HG03439 (cell line): ENCODE measurements around the gene MMP24OS.

ENCODE experiments used
- ATAC-seq: cut with Tn5 transposase; IDR thresholded peaks from one replicate; pipeline ENCODE4 v1.9.1; 2021; ENCODE audit warnings: mild to moderate bottlenecking, moderate library complexity; ENCODE audit not compliant: unreplicated experiment

The MMP24OS gene

DNA sequence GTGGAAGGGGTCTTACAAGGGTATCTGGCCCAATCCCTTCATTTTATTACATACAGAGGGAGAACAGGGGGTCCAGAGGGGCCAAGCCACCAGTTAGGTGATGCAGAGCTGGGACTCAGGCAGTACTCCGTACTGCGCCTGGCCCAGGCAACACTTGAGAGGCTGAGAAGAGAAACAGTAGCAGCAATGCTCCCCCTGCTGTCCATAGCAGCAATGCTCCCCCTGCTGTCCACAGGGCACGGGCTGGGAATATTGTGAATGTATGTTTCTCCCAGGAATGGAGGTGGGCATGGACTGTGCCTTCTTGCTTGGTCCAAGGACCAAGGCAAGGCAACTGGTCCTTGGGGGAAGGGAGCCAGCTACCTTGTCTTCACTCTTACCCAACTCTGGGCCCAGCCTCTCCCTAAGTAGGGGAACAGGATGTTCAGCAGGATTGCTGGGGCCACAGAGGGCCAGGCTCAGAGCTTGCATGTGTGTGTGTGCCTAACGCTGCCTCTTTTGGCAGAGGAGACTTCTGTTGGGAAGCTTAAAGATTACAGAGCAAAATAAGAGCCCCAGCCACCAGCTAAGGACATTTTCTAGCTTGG is 29.1 kb upstream of the MMP24OS start:
- ATAC-seq, result no peak

DNA sequence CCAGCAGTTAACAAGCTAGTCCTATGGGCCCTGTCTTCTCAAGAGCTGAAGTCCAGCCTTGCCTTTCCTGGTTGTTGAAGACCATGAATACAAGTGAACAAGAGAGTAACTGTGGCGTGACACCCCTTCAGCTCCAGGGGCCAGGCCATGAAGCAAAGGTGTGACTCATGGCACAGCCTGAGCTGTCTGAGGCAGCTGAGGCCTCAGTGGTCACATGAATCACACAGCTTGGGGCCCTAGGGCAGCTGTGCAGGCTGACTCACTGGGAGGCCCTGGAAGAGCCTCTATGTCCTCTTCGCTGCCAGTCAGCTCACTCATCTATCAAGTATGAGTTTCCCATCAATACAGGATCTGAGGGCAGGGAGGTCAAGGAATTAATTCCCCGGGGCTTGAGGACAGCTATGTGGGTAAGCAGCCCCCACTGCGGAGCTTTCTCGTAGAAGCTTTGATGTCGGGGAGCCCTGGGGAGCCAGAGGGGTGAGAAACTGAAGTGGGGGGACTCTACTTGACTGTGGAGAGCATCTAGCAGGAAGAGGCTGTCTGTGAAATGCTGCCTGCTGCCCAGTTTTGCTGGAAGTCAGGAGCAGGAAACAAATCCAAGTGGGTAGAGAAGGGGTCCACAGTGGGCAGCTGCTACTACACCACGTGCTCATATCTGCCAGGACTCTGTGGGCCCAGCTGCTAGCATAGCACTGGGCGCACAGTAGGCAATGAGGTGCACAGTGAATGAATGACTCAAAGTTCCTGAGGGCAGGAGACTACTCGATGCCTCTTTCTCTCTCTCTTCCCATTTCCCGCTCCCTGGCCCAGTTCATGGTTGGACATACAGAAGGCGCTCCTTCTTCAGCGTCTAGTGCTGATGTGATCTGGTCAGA is 28.0 kb upstream of the MMP24OS start:
- ATAC-seq, result no peak

- ATAC-seq, result no peak
Measured at GRCh38 chr20:35304956-35305355, 27.0 kb upstream of the MMP24OS start.

GRCh38 chr20:35303735-35304491 is 26.0 kb upstream of the MMP24OS start:
- no peak for ATAC-seq

- ATAC-seq, result no peak
Measured at GRCh38 chr20:35303382-35303734, 25.4 kb upstream of the MMP24OS start.

GRCh38 chr20:35302421-35303335 is 24.8 kb upstream of the MMP24OS start:
- ATAC-seq, result no peak

DNA sequence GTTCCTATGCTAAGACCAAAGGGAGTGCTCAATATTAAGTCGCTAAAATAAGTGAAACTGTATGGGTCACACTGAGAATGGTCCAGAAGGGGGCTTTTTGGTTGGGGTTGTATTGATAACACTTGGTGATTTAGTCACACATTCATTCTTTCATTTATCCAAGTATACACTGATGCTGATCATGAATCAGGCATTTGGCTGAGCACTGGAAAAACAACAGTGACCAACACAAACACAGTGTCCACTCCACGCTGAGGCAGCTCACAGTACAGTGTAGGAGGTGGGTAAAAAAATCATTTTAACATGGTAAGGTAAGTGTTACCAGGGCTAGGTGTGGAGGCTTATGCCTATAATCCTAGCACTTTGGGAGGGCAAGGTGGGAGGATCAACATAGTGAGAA is 23.5 kb upstream of the MMP24OS start:
- no peak for ATAC-seq

DNA sequence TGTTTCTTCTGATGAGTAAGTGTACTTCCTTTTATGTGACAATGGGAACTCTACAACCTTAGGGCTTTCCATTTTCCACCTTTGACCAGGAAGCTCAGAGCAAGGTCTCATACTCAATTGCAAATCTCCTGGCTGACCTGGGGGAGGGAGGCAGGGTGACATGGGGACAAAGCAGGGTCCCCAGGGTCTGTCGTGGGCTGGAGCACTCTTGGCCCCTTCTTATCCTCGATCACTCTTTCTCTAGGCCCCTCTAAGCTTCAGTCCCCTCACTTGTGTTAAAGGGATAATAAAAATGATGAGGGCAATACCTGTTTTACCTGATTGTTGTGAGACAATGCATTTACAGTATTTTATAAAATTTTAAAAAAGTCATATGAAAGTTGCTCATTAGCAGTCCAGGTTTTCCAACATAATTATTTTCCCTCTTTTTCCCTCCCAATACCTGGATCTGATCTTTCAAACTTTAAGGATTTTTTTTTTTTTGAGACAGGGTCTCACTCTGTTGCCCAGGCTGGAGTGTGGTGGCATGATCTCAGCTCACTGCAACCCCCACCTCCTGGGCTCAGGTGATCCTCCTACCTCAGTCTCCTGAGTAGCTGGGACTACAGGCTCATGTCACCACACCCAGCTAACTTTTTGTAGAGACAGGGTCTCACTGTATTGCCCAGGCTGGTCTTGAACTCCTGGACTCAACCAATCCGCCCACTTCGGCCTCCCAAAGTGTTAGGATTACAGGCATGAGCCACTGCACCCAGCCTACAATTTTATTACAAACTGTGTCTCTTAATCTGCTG is 22.7 kb upstream of the MMP24OS start:
- ATAC-seq, result no peak

DNA sequence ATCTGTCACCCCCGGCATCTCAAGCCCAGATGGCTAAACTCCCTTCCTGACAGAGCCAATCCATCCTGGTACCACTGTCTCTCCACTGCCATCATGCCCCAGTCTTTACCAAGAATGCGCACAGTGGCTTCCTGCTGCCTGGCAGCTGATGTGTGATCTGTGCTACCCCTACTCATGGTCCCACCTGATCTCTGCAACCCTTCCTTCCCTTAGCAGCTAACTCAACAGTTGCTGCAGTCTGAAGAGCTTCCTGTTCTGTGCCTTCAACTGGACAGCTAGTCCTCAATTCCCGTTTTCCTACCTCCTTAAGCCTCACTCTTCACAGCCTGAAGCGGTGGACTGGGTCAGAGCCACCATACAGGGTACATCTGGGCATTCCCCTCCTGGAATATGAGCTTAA is 21.9 kb upstream of the MMP24OS start:
- no peak for ATAC-seq

DNA sequence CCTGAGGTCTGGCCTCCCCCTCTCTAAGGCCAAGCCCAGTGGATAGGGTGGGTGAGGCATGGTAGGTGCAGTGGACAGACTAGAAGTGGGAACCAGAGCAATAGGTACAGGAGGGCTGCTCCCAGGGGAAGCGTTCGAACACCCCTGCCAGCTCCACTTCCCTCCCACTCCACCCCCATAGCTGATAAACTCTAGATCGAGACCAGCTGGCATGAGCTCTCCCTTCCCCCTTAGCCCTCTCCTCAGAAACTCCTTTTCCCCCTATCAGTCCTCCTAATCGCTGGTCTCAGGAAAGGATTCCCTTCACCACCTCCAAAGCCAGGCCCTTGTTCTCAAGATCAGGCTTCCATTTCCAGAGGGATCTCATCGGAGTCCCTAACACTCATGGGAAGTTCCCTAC is 20.3 kb upstream of the MMP24OS start:
- ATAC-seq, result no peak

DNA sequence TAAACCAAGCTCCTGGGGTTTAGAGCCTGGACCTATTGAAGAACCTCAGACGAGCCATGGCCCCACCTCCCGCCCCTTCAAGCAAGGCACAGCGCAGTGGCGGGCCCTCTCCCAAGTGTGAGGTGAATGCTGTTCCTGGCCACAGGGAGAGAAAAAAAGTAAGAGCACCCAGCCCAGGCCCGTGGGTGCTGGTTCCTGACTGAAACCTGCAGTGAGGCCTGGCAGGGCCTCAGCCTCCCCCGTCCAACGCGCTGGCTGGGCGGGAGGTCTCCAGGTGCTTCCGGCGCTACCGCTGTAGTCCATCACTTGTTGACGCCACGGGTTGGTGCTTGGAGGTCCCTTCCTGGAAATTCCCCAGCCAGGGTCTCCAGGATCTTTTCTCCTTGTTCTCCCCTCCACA is 19.8 kb upstream of the MMP24OS start:
- ATAC-seq, result no peak

- no peak for ATAC-seq
Measured at GRCh38 chr20:35297155-35297554, 19.2 kb upstream of the MMP24OS start.

- ATAC-seq, result no peak
Measured at GRCh38 chr20:35296101-35296554, 18.2 kb upstream of the MMP24OS start.

DNA sequence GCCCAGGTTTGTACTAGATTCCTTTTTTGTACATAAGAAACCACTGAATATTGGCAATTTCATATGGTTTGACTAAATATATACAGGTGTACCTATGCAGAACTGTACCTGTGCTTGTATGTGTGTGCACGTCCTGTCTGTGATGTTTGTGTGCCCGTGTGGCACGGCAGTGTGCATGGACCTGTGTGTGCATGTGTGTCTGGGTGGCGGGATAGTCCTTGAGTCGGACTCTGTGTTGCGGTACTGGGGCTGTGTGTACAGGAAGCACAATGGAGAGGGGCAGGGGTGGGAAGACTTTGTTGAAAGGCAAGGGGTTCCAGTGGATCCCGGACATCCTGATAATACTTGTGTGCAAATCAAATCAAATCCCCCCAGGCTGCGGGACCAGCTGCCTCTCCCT is 17.8 kb upstream of the MMP24OS start:
- no peak for ATAC-seq

DNA sequence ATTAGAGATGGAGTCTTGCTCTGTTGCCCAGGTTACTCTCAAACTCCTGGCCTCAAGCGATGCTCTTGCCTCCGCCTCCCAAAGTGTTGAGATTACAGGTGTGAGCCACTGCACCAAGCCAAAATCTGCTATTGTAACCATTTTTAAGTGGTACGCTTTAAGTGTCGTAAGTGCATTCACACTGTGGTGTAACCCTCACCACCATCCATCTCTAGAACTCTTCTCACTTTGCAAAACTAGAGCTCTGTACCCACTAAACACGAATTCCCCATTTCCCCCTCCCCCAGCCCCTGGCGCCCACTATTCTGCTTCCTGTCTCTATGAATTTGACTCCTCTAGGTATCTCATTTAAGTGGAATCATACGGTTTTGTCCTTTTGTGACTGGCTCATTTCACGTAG is 17.1 kb upstream of the MMP24OS start:
- ATAC-seq, result no peak

DNA sequence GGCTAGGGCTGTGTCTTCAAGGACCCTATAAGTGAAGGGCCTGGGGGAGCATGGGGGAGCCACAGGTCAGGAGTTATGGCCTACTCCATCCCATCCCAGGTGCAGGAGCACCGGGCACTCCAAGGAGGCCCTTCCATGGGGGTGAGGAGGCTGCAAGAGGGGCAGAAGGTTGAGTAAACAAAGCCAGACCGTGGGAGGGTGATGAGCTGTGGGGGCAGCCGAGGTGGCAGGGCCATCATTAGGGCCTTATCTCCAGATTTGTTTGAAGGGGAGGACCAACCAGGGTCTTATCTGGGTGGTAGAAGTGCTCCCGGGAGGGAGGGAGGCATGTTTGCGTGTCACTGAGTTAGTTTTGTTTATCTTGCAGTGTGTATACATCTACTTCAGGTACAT is 16.4 kb upstream of the MMP24OS start:
- no peak for ATAC-seq

GRCh38 chr20:35293303-35294292 is 15.7 kb upstream of the MMP24OS start:
- ATAC-seq, result no peak

DNA sequence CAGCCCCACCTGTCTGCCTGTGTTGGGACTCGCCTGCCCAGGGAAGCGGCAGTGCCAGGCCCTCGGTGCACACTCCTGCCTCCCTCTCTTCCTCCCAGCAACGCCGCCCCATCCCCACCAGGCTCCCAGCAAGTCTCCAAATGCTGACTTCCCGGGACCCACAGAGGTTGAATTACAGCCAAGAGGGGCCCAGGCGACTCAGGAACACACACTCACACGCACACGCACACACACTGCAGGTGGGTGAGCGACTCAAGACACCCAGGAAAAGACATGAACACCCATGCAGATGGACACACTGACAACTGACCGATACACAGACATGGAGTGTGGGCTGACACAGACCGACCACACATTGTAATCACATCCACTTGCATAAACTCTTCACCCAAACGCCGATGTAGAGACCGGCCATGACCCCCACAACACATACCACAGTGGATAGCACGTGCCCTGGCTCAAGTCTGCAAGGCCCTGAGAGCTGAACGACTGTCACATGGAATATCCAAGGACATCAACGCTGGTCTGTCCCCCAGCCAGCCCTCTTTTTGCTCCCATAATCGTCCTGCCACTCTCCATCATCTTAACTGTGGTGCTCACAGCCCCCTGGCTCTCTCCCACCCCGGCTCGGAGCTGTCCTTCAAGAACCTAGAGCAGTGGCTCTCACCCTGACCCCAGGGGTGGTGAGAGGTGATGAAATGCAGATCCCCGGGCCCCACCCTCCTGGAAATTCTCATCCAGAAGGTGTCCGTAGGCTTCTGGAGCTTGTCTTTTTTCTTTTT is 14.8 kb upstream of the MMP24OS start:
- no peak for ATAC-seq
